DND-41 (cell line): ENCODE results near the gene AUTS2.

ENCODE experiments used
- EZH2 ChIP-seq: IDR thresholded peaks from 3 replicates; pipeline ENCODE4 v1.6.1; 2012; ENCODE audit warnings: borderline replicate concordance, low read depth, mild to moderate bottlenecking, moderate library complexity, low read length, inconsistent platforms; ENCODE audit not compliant: severe bottlenecking
- TF ChIP-seq, protein P1 (sequence below): IDR thresholded peaks from 2 replicates; pipeline ENCODE4 v1.5.1; 2012; ENCODE audit warnings: borderline replicate concordance, low read length, moderate library complexity, mild to moderate bottlenecking; ENCODE audit not compliant: poor library complexity, severe bottlenecking; ENCODE audit errors: extremely low read depth

DNA sequence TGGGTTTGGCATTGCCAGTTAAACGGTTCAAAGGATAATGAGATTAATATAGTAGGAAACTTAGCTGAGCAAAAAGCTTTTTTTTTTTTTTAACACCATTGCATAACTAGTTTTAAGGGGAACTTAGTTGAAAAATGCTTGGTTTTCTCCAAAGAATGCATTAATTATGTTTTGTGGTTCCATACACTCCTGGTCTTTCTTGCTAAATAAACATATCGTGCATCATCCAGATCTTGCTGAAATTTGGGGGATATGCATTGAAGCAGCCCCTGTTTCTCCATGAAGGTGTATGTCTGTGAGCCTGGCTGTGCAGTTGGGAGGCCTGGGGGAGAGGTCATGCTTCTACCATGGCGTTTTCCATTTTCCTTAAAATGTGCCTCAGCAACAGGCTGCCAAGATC is 975.4 kb downstream of the AUTS2 start:
- TF ChIP-seq, protein P1, sequence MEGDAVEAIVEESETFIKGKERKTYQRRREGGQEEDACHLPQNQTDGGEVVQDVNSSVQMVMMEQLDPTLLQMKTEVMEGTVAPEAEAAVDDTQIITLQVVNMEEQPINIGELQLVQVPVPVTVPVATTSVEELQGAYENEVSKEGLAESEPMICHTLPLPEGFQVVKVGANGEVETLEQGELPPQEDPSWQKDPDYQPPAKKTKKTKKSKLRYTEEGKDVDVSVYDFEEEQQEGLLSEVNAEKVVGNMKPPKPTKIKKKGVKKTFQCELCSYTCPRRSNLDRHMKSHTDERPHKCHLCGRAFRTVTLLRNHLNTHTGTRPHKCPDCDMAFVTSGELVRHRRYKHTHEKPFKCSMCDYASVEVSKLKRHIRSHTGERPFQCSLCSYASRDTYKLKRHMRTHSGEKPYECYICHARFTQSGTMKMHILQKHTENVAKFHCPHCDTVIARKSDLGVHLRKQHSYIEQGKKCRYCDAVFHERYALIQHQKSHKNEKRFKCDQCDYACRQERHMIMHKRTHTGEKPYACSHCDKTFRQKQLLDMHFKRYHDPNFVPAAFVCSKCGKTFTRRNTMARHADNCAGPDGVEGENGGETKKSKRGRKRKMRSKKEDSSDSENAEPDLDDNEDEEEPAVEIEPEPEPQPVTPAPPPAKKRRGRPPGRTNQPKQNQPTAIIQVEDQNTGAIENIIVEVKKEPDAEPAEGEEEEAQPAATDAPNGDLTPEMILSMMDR, result no peak
- no peak for TF ChIP-seq EZH2
